GM21381 (cell line): ENCODE measurements around the gene LSS.
"Not testable (repeated sequence)": the region's sequence is repeated elsewhere in the genome, so short reads cannot be mapped to it uniquely, and the experiment has no call there.

Experiments
- ATAC-seq: cut with Tn5 transposase; IDR thresholded peaks from one replicate; pipeline ENCODE4 v1.9.1; 2021; ENCODE audit warnings: mild to moderate bottlenecking, moderate library complexity; ENCODE audit not compliant: unreplicated experiment

Gene LSS

GRCh38 chr21:46141767-46142581 lies 86.6 kb downstream of the LSS start:
- no peak for ATAC-seq

DNA sequence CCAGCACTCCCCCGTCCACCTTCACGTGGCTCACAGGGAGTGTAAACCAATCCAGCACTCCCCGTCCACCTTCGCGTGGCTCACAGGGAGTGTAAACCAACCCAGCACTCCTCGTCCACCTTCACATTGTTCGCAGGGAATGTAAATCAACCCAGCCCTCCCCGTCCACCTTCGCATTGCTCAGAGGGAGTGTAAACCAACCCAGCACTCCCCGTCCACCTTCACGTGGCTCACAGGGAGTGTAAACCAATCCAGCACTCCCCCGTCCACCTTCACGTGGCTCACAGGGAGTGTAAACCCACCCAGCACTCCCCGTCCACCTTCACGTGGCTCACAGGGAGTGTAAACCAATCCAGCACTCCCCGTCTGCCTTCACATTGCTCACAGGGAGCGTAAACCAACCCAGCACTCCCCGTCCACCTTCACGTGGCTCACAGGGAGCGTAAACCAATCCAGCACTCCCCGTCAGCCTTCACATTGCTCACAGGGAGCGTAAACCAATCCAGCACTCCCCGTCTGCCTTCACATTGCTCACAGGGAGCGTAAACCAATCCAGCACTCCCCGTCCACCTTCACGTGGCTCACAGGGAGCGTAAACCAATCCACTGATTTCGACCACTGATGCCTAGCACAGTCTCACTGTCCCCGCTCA lies 88.1 kb downstream of the LSS start:
- not testable (repeated sequence) for ATAC-seq

- no peak for ATAC-seq
Observed at GRCh38 chr21:46139686-46140085, 88.9 kb downstream of the LSS start.

DNA sequence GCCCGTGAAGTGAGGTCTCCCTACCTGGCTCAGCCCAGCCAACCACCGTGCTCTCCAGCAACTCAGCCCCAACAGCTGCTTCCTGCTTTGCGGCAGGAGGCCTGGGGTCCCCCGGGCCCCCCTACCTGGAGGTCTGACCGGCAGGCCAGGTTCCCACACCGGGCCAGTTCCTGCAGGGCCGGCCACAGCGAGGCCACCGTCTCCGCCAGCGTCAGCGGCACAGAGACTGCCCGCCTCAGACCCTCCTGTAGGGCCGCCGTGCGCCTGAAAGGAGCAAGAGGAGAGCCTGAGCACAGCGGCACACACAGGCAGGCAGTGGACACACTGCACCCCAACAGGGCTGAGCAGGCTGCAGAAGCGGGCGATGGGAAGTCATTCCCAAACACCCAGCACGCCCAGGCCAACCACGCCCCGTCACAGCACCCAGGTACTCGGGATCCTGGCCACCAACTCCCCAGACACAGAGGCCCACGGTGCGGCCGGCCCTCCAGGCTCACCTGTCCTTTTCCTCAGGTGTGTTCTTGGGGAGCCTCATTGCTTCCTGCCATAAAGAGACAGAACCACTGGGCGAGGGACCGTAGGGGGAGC lies 90.1 kb downstream of the LSS start:
- ATAC-seq, result no peak
